SJCRH30 (cell line): ENCODE data around the gene LRCH3. TPM values are rescaled to one million over a fixed set of nuclear protein-coding genes. Genes with fewer than 3 reads are reported as not detected.
A peak's percentile ranks its signal among the peaks of the same experiment; 100 is the strongest.
"Not testable (repeated sequence)": the region's sequence is repeated elsewhere in the genome, so short reads cannot be mapped to it uniquely, and the experiment has no call there.

ENCODE experiments used
- DNase-seq, 2 experiments: peaks; one replicate each; pipeline ENCODE4 v3.0.0-alpha.2; 2015 to 2020
- H3K27ac ChIP-seq: fragments of 250-450 bp; sonication (Bioruptor Pico); 2 replicates; pipeline ENCODE4 v1.5.1; 2020; ENCODE audit warnings: mild to moderate bottlenecking, moderate library complexity
- H3K27me3 ChIP-seq: fragments of 250-450 bp; sonication (Bioruptor Pico); 2 replicates; pipeline ENCODE4 v1.5.1; 2020; ENCODE audit warnings: mild to moderate bottlenecking, moderate library complexity
- H3K36me3 ChIP-seq: fragments of 250-450 bp; sonication (Bioruptor Pico); 2 replicates; pipeline ENCODE4 v1.5.1; 2020; ENCODE audit warnings: mild to moderate bottlenecking, moderate library complexity
- H3K4me1 ChIP-seq: fragments of 250-450 bp; sonication (Bioruptor Pico); 2 replicates; pipeline ENCODE4 v1.5.1; 2020; ENCODE audit warnings: mild to moderate bottlenecking, moderate library complexity
- H3K4me3 ChIP-seq: fragments of 250-450 bp; sonication (Bioruptor Pico); 2 replicates; pipeline ENCODE4 v1.5.1; 2020; ENCODE audit warnings: mild to moderate bottlenecking, moderate library complexity
- H3K9me3 ChIP-seq: fragments of 250-450 bp; sonication (Bioruptor Pico); replicated peaks from 2 replicates; pipeline ENCODE4 v1.5.1; 2020; ENCODE audit warnings: mild to moderate bottlenecking, moderate library complexity
- total RNA-seq: library from RNA; depleted of rRNA; stranded (reverse); fragments of >200 nt; shearing (Covaris generic); gene quantifications from 2 replicates; pipeline ENCODE4 v1.2.3, GENCODE V29; 2014

The LRCH3 gene
- total RNA-seq, 1 experiment from 2014 or later, result 144 TPM

DNA sequence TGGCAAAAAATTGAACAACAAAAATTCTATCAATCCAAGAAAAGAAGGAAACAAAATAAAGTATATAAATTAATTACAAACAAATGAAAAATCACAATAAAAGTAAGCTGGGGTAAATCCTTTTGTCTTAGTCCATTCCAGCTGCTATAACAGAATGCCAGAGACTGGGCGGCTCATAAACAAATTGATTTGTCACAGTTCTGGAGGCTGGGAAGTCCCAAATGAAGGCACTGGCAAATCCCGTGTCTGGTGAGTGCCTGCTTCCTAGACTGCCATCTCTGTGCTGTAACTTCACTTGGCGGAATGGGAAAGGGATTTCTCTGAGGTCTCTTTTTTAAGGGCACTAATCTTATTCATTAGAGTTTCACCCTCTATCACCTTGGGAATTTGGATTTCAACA is 105.4 kb downstream of the LRCH3 start:
- H3K36me3 ChIP-seq, result no peaks in the 10 kb centered on the region
- no peaks in the 10 kb centered on the region for H3K27me3 ChIP-seq
- peak; percentile 86 to 95 for DNase-seq

DNA sequence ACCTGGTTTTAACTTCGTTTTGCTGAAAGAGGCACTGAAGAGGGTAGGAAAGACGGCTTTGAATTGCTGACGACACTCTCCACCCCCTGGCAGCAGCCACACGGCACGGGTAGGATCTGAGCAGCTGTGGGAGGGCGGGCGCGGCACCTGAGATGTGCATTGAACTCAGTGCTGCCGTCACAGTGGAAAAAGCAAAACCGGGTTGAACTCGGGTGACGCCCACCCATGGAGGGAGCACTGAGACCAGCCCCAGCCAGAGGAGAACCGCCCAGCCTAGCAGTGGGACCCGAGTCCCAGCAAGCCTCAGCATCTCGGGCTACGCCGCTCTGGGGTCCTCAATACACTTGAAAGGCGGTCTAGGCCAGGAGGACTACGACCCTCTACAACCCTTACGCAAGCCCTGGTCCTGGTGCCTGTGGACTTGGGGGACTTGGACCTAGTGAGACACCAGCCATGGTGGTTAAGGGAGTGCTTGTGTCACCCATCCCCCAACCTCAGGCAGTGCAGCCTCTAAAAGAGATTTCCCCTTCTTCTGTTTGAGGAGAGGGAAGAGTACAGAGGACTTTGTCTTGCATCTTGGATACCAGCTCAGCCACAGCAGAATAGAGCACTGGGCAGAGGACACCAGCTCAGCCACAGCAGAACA is 108.9 kb downstream of the LRCH3 start:
- Histone ChIP-seq H3K36me3 (no peaks in the 10 kb centered on the region), H3K9me3 (no peaks in the 10 kb centered on the region; the same call in 1 of the 2 replicates), H3K27me3 (no peaks in the 10 kb centered on the region), H3K4me1 (peaks cover 22% of the 10 kb centered on the region), H3K4me3 (no peak overlapping the region), H3K27ac (no peak overlapping the region)
- DNase-seq, result no peak

More for the DNA sequence above, 105.4 kb downstream of the LRCH3 start:
- peaks cover 29% of the 10 kb centered on the region for H3K4me1 ChIP-seq
- H3K27ac ChIP-seq, result peak overlapping the region; percentile 98
- no peaks in the 10 kb centered on the region; the same call in 1 of the 2 replicates for H3K9me3 ChIP-seq
- H3K4me3 ChIP-seq, result no peak overlapping the region

DNA sequence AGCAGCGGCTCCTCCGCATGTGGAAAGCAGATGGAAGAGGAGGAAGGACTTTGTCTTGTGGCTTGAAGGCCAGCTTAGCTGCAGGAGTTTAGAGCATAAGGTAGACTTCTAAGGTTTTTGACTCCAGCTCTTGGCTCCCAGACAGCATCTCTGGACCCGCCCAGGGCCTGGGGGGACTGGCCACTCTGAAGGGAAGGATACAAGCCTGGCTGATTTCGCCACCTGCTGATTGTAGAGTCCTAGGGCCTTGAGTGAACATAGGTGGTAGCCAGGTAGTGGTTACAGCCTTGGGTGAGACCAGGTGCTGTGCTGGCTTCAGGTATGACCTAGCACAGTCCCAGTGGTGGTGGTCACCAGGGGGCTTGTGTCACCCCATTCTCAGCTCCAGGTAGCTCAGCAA is 110.6 kb downstream of the LRCH3 start:
- H3K27me3 ChIP-seq, result no peaks in the 10 kb centered on the region
- peaks cover 9% of the 10 kb centered on the region for H3K4me1 ChIP-seq
- no peaks in the 10 kb centered on the region; the same call in 1 of the 2 replicates for H3K9me3 ChIP-seq
- H3K4me3 ChIP-seq, result no peak overlapping the region
- H3K27ac ChIP-seq, result no peak overlapping the region
- DNase-seq, result no peak
- H3K36me3 ChIP-seq, result no peaks in the 10 kb centered on the region

DNA sequence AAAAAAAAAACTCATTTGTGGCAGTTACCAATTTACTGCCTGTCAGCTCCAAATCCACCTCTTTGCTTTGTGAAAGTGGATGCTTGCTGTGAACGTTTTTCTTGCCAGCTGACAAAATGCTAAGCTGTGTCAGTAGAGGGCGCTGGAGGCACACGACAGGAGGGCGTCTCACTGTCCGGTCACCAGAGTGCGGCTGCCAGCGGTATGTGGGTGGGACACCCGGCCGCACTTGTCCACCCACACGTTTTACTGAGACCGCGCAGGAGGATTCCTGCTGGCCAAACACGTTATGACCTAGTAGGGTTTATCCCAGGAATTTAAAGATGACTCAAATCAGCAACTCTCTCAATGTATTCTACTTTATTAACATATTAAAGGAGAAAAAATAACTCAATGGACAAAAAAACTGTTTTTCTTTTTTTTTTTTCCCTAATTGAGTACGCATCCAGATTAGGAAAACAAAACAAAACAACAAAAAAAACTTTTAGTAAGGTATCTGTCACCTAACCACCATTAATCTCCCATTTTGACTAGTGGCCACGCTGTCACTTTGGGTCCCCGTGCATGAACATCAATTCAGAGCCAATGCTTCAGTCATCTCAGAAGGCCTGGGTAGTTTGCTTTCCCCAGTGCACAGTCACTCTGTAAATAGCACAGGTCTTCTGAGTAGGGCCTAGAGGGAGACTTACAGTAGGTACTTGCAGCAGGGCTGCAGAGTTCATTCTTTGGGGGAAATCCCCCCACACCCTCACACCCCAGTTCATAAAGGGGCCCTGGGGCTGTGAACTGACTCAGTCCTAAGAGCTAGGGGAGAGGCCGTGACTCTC is 115.2 kb downstream of the LRCH3 start:
- Histone ChIP-seq H3K27me3 (no peaks in the 10 kb centered on the region), H3K36me3 (no peaks in the 10 kb centered on the region), H3K4me3 (no peak overlapping the region), H3K27ac (no peak overlapping the region), H3K4me1 (no peaks in the 10 kb centered on the region), H3K9me3 (no peaks in the 10 kb centered on the region)
- peak; percentile 89 to 92 for DNase-seq

DNA sequence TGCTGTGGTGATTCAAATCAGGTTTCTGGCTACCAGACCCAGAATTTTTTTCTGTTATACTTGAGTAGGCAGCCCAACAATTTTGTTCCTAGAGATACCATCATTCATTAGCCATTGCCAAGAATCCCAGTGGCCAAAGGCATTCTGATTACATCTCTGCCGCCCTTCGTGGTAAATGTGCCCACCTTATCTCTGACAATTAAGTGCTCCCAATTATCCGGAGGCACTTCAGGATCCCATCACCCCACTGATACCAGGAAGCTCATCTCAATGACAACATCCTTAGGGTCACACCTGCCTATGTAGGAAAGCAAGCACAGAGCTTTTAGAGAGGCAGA is 115.8 kb downstream of the LRCH3 start:
- Histone ChIP-seq H3K27ac (no peak overlapping the region), H3K4me1 (no peaks in the 10 kb centered on the region), H3K4me3 (no peak overlapping the region), H3K27me3 (no peaks in the 10 kb centered on the region), H3K36me3 (no peaks in the 10 kb centered on the region), H3K9me3 (no peaks in the 10 kb centered on the region)
- DNase-seq, result no peak

DNA sequence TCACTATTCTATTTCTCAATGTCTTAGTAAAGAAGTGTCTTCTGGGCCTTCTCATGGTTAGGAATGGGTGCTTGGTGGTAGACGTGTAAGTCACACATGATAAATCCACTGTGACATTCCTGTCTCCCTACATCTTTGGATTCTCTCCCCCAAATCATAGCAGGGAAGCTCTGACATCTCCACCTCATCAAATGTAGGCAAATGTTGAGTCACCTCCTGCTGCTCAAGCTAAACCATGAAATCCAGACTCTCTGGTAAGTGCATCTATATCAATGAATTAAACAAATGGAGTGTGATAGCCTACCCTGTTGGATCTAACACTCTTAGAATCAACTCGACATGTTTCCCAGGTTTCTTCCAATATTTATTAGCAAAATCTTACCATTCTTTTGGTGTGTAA is 116.1 kb downstream of the LRCH3 start:
- Histone ChIP-seq H3K36me3 (no peaks in the 10 kb centered on the region), H3K27me3 (no peaks in the 10 kb centered on the region), H3K4me3 (no peak overlapping the region), H3K9me3 (no peaks in the 10 kb centered on the region), H3K4me1 (no peaks in the 10 kb centered on the region), H3K27ac (no peak overlapping the region)
- no peak for DNase-seq

DNA sequence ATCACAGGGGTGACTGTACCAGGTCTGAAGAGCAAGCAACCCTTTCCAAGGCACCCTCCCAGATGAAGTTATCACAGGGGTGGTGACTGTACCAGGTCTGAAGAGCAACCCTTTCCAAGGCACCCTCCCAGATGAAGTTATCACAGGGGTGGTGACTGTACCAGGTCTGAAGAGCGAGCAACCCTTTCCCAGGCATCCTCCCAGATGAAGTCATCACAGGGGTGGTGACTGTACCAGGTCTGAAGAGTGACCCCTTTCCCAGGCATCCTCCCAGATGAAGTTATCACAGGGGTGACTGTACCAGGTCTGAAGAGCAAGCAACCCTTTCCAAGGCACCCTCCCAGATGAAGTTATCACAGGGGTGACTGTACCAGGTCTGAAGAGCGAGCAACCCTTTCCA is 117.5 kb downstream of the LRCH3 start:
- not testable (repeated sequence) for H3K4me1 ChIP-seq, H3K36me3 ChIP-seq, H3K4me3 ChIP-seq, H3K27me3 ChIP-seq, H3K9me3 ChIP-seq, DNase-seq, H3K27ac ChIP-seq

DNA sequence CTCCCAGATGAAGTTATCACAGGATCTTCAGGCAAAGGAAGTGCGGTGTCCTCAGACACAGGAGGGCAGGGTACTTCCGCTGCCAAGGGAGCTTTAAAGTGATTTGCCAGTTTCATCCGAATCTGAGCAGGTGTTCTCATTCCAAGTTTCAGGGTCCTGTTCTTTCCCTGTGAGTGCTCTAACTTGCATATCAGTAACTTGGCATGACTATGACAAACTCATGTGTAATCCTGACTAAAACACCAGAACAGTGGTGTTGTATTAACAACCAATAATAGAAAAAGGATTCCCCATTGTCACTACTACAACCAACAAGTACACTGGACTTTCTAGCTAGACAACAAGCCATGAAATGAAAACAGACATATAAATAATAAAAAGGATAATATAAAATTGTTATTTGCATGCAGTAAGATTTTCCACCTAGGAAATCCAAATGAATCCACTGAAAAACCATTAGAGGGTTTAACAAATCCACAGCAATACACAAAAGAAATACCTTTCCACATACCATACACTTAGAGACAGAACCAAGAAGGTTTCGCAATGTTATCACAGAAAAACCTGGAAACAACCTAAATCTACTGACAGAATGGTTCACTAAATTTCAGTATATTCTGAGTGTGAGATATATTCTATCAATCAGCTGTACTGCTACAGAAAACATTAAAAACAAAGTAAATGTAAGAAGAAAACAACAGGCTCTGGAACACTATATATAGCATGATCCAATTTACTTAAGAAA is 118.1 kb downstream of the LRCH3 start:
- H3K36me3 ChIP-seq, result no peaks in the 10 kb centered on the region
- DNase-seq, result no peak
- no peaks in the 10 kb centered on the region for H3K4me1 ChIP-seq
- H3K4me3 ChIP-seq, result no peak overlapping the region
- H3K9me3 ChIP-seq, result no peaks in the 10 kb centered on the region
- no peak overlapping the region for H3K27ac ChIP-seq
- H3K27me3 ChIP-seq, result no peaks in the 10 kb centered on the region

DNA sequence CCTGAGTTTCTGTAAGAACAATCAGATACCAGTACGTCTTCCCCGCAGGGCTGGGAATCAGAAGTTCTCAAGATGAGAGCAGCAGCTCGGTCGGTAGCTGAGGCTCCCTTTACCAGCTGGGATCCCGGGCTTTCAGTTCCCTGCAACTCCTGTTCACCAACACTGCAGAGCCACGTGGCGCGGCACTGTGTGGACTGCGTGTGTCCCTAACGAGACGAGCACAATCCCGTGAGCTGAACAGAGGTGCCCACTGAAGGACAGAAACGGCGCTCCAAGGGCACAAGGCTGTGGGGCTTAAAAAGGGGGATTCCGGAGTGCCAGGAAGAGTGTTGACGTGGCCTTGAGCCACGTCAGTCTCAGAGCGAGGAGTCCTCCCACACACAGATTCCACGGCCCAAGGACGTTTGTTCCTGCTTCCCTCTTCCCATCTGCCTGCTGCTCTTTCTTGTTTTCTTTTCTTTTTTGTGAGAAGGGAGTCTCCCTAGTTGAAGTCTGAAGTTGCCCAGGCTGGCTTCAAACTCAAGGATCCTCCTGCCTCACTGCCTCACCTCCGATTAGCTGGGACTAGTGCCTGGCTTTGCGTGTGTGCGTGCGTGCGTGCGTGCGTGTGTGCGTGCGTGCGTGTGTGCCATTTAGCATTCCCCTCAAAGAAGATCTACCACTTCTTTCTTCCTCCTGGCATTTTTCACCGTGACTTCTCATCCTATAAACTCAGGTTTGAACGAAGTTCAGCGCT is 121.9 kb downstream of the LRCH3 start:
- Histone ChIP-seq H3K27me3 (no peaks in the 10 kb centered on the region), H3K36me3 (no peaks in the 10 kb centered on the region), H3K27ac (no peak overlapping the region), H3K4me3 (no peak overlapping the region), H3K4me1 (no peaks in the 10 kb centered on the region), H3K9me3 (no peaks in the 10 kb centered on the region)
- no peak for DNase-seq

DNA sequence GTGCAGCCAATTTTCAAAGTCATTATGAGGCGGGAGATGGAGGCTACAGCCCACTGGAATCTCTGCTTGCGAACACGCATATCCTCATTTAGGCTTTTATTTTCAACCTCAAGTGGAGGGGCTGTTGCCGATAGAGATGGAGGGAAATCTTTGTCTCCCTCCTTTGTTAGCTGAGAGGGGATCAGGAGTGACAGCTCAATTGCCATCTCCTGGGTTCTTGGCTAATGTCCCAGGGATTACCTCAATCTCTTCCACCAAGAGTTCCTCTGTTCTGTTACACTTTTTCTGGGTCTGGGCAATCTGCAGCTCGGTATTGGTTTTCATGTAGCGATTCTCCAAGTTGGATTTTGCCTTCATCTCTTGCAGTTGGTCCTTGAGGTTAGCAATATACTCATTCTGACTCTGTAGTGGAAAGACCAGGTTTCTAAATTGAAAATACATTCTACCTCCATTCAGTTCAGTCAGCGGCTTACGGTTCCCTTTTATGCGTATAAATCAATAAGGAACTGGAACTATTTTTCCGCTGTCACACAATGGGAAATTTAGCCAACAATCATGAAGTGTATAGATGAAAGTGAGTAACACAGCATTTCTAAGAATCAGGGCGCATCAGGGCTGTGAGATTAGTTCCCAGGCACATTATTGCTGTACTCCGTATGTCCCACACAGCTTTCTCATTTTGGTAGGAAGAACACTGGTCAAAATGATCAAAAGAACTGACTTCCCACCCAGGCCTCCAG is 122.8 kb downstream of the LRCH3 start:
- Histone ChIP-seq H3K27me3 (no peaks in the 10 kb centered on the region), H3K9me3 (no peaks in the 10 kb centered on the region), H3K4me1 (no peaks in the 10 kb centered on the region), H3K4me3 (no peak overlapping the region), H3K36me3 (no peaks in the 10 kb centered on the region), H3K27ac (no peak overlapping the region)
- DNase-seq, result no peak

DNA sequence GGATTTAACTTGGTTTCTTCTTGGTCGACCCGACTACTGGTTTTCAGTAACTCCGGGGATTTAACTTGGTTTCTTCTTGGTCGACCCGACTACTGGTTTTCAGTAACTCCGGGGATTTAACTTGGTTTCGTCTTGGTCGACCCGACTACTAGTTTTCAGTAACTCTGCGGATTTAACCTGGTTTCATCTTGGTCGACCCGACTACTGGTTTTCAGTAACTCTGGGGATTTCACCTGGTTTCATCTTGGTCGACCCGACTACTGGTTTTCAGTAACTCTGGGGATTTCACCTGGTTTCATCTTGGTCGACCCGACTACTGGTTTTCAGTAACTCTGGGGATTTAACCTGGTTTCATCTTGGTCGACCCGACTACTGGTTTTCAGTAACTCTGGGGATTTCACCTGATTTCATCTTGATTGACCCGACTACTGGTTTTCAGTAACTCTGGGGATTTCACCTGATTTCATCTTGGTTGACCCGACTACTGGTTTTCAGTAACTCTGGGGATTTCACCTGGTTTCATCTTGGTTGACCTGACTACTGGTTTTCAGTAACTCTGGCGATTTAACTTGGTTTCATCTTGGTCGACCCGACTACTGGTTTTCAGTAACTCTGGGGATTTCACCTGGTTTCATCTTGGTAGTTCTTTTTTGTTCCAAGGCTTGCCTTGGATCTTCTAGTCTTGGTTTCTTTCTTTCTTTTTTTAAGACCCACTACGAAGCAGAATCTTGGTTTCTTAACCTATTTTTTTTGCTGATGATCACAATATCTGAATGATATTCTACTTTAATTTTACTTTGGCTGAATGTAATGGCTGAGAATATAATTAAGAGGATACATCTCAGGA is 130.6 kb downstream of the LRCH3 start:
- H3K9me3 ChIP-seq, H3K4me3 ChIP-seq, H3K27me3 ChIP-seq, H3K4me1 ChIP-seq, H3K36me3 ChIP-seq, H3K27ac ChIP-seq, DNase-seq: not testable (repeated sequence)

DNA sequence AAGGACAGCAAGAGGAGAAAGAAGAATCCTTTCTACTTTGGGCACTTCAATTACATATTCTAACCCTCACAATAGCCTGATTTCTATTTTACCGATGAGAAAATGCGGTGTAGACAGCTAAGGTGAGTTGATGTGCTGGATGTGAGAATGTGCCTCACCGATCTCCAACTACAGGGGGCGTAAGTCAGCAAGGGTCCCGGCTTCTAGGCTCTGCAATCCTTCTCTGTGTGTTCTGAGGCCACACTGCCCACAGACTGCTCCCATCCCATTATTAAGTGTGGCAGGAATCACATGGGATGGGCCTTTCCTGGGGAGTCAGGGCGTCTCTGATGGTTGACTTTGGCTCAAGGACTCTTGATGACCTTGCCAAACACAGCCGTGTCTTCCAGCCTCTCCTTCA is 135.4 kb downstream of the LRCH3 start:
- H3K27ac ChIP-seq, result no peak overlapping the region
- H3K4me3 ChIP-seq, result no peak overlapping the region
- no peaks in the 10 kb centered on the region for H3K27me3 ChIP-seq
- no peaks in the 10 kb centered on the region for H3K36me3 ChIP-seq
- DNase-seq, result peak in 1 of 2 experiments; percentile 25
- no peaks in the 10 kb centered on the region for H3K4me1 ChIP-seq
- no peaks in the 10 kb centered on the region for H3K9me3 ChIP-seq

DNA sequence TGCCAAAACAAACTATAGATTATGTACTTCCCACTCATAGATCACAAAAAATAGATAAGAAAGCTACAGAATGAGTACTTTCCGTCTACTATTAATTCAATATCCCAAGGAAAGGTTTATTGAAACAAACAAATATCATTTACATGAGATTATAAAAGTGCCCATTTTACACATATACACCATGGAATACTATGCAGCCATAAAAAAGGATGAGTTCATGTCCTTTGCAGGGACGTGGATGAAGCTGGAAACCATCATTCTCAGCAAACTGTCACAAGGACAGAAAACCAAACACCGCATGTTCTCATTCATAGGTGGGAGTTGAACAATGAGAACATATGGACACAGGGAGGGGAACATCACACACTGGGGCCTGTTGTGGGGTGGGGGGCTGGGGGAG is 136.5 kb downstream of the LRCH3 start:
- not testable (repeated sequence) for H3K36me3 ChIP-seq, H3K4me1 ChIP-seq, H3K9me3 ChIP-seq, H3K27ac ChIP-seq, DNase-seq, H3K27me3 ChIP-seq, H3K4me3 ChIP-seq
